ENCODE measurements around the gene SYN1. TPM values are rescaled to one million over a fixed set of nuclear protein-coding genes. Genes with fewer than 3 reads are reported as not detected.

Gene SYN1
- total RNA-seq, 1 donor from 2014 or later, result not detected

GRCh38 chrX:47650164-47651042 lies 30.7 kb upstream of the SYN1 start, which contains the start of gene ELK1:
ELK1 (minus strand) TSS chrX:47650563; CDS start chrX:47641441, 9,122 bp downstream.
- POLR2A ChIA-PET, result interaction anchor here (0.6 to 1.7 kb wide), 10 partner anchors 8 to 924 kb away, joined by 3 to 10 read pairs (median 4); partner anchors contain the start of genes RBM10 and RBM3
- peak; percentile 76 for DNase-seq
- H3K27ac Mint-ChIP-seq, result peak within 1 kb of the TSS; percentile 87
- CTCF ChIA-PET, result no interaction called here
- H3K27me3 Mint-ChIP-seq, result no peaks in the 10 kb centered on the region
- TF ChIP-seq CTCF (IDR thresholded peaks at IDR 0.05), result no peak
- peaks cover 46% of the 10 kb centered on the region for H3K36me3 Mint-ChIP-seq (ENCODE audit: low read depth)
- H3K4me3 Mint-ChIP-seq, result peak within 1 kb of the TSS; percentile 88
- peaks cover 29% of the 10 kb centered on the region for H3K4me1 Mint-ChIP-seq
- peak; percentile 92 for ATAC-seq (ENCODE audit: low read depth)
- intact Hi-C loops (cut with micrococcal nuclease), result loop anchor here (1.0 to 10.0 kb wide), 13 partner anchors 8 to 1544 kb away; partner anchors contain the start of genes ARAF, CDK16, FTSJ1 and NDUFB11
- H3K9me3 Mint-ChIP-seq, result no peaks in the 10 kb centered on the region

- H3K4me1 Mint-ChIP-seq, result peaks cover 29% of the 10 kb centered on the region
- H3K36me3 Mint-ChIP-seq (ENCODE audit: low read depth), result peaks cover 43% of the 10 kb centered on the region
- DNase-seq (no peak), ATAC-seq (ENCODE audit: low read depth) (no peak)
- ChIA-PET POLR2A (interaction anchor here (0.6 to 1.7 kb wide), 5 partner anchors 14 to 924 kb away, joined by 3 to 6 read pairs (median 4); partner anchors contain the start of genes RBM10 and RBM3), CTCF (no interaction called here)
- TF ChIP-seq CTCF (IDR thresholded peaks at IDR 0.05), result no peak
- no peak overlapping the region for H3K27ac Mint-ChIP-seq
- no peaks in the 10 kb centered on the region for H3K27me3 Mint-ChIP-seq
- H3K4me3 Mint-ChIP-seq, result peak overlapping the region; percentile 88
- no peaks in the 10 kb centered on the region for H3K9me3 Mint-ChIP-seq
- intact Hi-C loops (cut with micrococcal nuclease), result loop anchor here (1.0 to 10.0 kb wide), 12 partner anchors 9 to 1545 kb away; partner anchors contain the start of genes ARAF, CDK16, FTSJ1 and NDUFB11
Measured at GRCh38 chrX:47649781-47650163, 30.1 kb upstream of the SYN1 start.

- Mint-ChIP-seq H3K27me3 (no peaks in the 10 kb centered on the region), H3K9me3 (no peaks in the 10 kb centered on the region), H3K36me3 (ENCODE audit: low read depth) (peaks cover 44% of the 10 kb centered on the region), H3K27ac (peak overlapping the region; percentile 25), H3K4me1 (peaks cover 29% of the 10 kb centered on the region), H3K4me3 (peak overlapping the region; percentile 88)
- no peak for TF ChIP-seq CTCF (IDR thresholded peaks at IDR 0.05)
- ATAC-seq (ENCODE audit: low read depth), result no peak
- CTCF ChIA-PET, result no interaction called here
- intact Hi-C loops (cut with micrococcal nuclease), result no loop called here
- DNase-seq, result no peak
- POLR2A ChIA-PET, result interaction anchor here (0.6 to 1.2 kb wide), 3 partner anchors 15 to 890 kb away, joined by 3 to 4 read pairs (median 4); no protein-coding TSS in a partner anchor
Measured at GRCh38 chrX:47649271-47649670, 29.6 kb upstream of the SYN1 start.

GRCh38 chrX:47648376-47648775 lies 28.7 kb upstream of the SYN1 start:
- CTCF ChIA-PET, result no interaction called here
- H3K27ac Mint-ChIP-seq, result no peak overlapping the region

More at GRCh38 chrX:47648376-47648775, 28.7 kb upstream of the SYN1 start:
- no peak for TF ChIP-seq CTCF (IDR thresholded peaks at IDR 0.05)
- Mint-ChIP-seq H3K9me3 (no peaks in the 10 kb centered on the region), H3K27me3 (no peaks in the 10 kb centered on the region), H3K4me1 (peaks cover 29% of the 10 kb centered on the region), H3K36me3 (ENCODE audit: low read depth) (peaks cover 42% of the 10 kb centered on the region), H3K4me3 (peak overlapping the region; percentile 24)
- intact Hi-C loops (cut with micrococcal nuclease), result no loop called here
- DNase-seq (no peak), ATAC-seq (ENCODE audit: low read depth) (no peak)
- POLR2A ChIA-PET, result no interaction called here

Data from activated B cell treated with CpG ODN at 0.5 μM for 24 hours (primary cell).